ENCODE results near the gene F5. TPM values are rescaled to one million over a fixed set of nuclear protein-coding genes. Genes with fewer than 3 reads are reported as not detected.

The F5 gene
- total RNA-seq (1 to 10 TPM in 1 of 2 donors, under 1 TPM in 1; 0.48 to 1.4 TPM), polyA plus RNA-seq (1 to 10 TPM; 1.0 to 3.5 TPM)
- long read RNA-seq, donor 1, partial matches to known transcripts, result 1 of 1 reads
- long read RNA-seq, donor 1, other reads (novel, unspliced or antisense), result 0 of 1 reads
- long read RNA-seq, donor 2, result 0 reads

DNA sequence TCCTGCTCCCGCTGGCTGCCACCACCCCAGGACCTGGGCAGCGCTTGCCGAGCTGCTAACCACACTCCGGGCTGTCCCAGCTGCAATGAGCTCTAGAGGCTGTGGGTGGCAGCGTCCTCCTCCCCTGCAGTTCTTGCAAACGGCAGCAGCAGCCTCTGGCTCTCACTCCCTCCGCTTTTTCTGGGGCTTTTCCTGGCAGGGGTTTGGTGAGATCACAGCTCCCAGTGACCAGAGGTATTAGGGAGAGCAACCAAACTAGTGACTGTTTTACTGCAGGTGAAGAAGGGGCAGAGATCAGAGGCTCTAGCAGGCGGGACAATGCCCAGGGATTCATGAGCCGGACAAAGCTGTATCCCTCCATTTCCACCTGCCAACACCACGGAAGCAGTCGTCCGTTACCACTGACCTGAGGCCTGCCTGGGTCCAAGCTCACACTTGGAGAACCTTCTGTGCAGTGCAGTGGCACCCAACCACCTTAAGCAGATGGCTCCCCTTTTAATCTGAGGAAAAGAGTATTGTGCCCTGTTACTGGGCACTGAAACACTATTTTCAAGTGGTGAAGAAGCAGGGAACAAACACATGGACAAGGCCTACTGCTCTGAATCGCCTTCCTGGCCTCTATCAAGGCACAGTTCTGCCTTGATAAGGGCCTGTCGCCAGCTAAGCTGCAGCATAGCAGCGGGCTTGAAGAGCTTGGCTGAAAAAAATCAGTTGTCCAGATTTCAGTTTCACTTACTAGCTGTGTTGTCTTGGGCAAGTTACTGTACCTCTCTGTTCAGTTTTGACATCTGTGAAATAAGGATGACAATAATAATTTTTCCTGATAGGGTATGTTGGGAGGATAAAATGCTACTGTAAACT lies at the start of gene F5:
TSS of gene F5 (minus strand) at position 87 of the 861 bp plus-strand sequence. CDS start 95 bp downstream, outside the sequence.
- DNase-seq, result peak; percentile 76 to 85
- Histone ChIP-seq H3K9me3 (ENCODE audit: control insufficient read depth, low read length) (peaks cover 1% of the 10 kb centered on the region), H3K4me1 (ENCODE audit: control insufficient read depth in 1 of 2, insufficient read depth in 2 of 2, low read length in 2 of 2) (no peaks in the 10 kb centered on the region), H3K36me3 (ENCODE audit: control insufficient read depth in 1 of 2, insufficient read depth in 2 of 2, low read length in 1 of 2) (no peaks in the 10 kb centered on the region), H3K27ac (ENCODE audit: low read depth in 1 of 2, low read length in 2 of 2) (no peak within 1 kb of the TSS), H3K27me3 (ENCODE audit: control insufficient read depth in 1 of 2, insufficient read depth in 2 of 2, low read length in 1 of 2) (no peaks in the 10 kb centered on the region), H3K4me3 (ENCODE audit: low read length in 2 of 2) (no peak within 1 kb of the TSS)
- ATAC-seq (ENCODE audit: low FRiP score), result peak; percentile 90
- 22 to 24% methylated on average over 15 of the region's 15 CpGs for WGBS, 2 donors
- intact Hi-C loops (cut with DNase I), result no loop called here

- Histone ChIP-seq H3K36me3 (ENCODE audit: control insufficient read depth in 1 of 2, insufficient read depth in 2 of 2, low read length in 1 of 2) (no peaks in the 10 kb centered on the region), H3K4me1 (ENCODE audit: control insufficient read depth in 1 of 2, insufficient read depth in 2 of 2, low read length in 2 of 2) (no peaks in the 10 kb centered on the region), H3K9me3 (ENCODE audit: control insufficient read depth, low read length) (peaks cover 8% of the 10 kb centered on the region), H3K27ac (ENCODE audit: low read depth in 1 of 2, low read length in 2 of 2) (no peak overlapping the region), H3K27me3 (ENCODE audit: control insufficient read depth in 1 of 2, insufficient read depth in 2 of 2, low read length in 1 of 2) (no peaks in the 10 kb centered on the region), H3K4me3 (ENCODE audit: low read length in 2 of 2) (no peak overlapping the region)
- no peak for DNase-seq
- ATAC-seq (ENCODE audit: low FRiP score), result no peak
- 56 to 67% methylated on average over 1 of the region's 1 CpG for WGBS, 2 donors
- intact Hi-C loops (cut with DNase I), result no loop called here
These were observed 48.6 kb upstream of the F5 start for GRCh38 chr1:169634877-169635276.

GRCh38 chr1:169634145-169634544 lies 47.9 kb upstream of the F5 start:
- 81 to 91% methylated on average over 1 of the region's 1 CpG for WGBS, 2 donors
- Histone ChIP-seq H3K27ac (ENCODE audit: low read depth in 1 of 2, low read length in 2 of 2) (no peak overlapping the region), H3K27me3 (ENCODE audit: control insufficient read depth in 1 of 2, insufficient read depth in 2 of 2, low read length in 1 of 2) (no peaks in the 10 kb centered on the region), H3K4me1 (ENCODE audit: control insufficient read depth in 1 of 2, insufficient read depth in 2 of 2, low read length in 2 of 2) (no peaks in the 10 kb centered on the region), H3K36me3 (ENCODE audit: control insufficient read depth in 1 of 2, insufficient read depth in 2 of 2, low read length in 1 of 2) (no peaks in the 10 kb centered on the region), H3K9me3 (ENCODE audit: control insufficient read depth, low read length) (peaks cover 8% of the 10 kb centered on the region), H3K4me3 (ENCODE audit: low read length in 2 of 2) (no peak overlapping the region)
- ATAC-seq (ENCODE audit: low FRiP score) (no peak), DNase-seq (no peak)
- intact Hi-C loops (cut with DNase I), result no loop called here

GRCh38 chr1:169631249-169631648 lies 45.0 kb upstream of the F5 start:
- intact Hi-C loops (cut with DNase I), result no loop called here
- Histone ChIP-seq H3K27ac (ENCODE audit: low read depth in 1 of 2, low read length in 2 of 2) (no peak overlapping the region), H3K4me3 (ENCODE audit: low read length in 2 of 2) (no peak overlapping the region), H3K36me3 (ENCODE audit: control insufficient read depth in 1 of 2, insufficient read depth in 2 of 2, low read length in 1 of 2) (no peaks in the 10 kb centered on the region), H3K4me1 (ENCODE audit: control insufficient read depth in 1 of 2, insufficient read depth in 2 of 2, low read length in 2 of 2) (no peaks in the 10 kb centered on the region), H3K9me3 (ENCODE audit: control insufficient read depth, low read length) (peaks cover 8% of the 10 kb centered on the region), H3K27me3 (ENCODE audit: control insufficient read depth in 1 of 2, insufficient read depth in 2 of 2, low read length in 1 of 2) (no peaks in the 10 kb centered on the region)
- DNase-seq (no peak), ATAC-seq (ENCODE audit: low FRiP score) (no peak)
- 68 to 75% methylated on average over 3 of the region's 3 CpGs for WGBS, 2 donors

DNA sequence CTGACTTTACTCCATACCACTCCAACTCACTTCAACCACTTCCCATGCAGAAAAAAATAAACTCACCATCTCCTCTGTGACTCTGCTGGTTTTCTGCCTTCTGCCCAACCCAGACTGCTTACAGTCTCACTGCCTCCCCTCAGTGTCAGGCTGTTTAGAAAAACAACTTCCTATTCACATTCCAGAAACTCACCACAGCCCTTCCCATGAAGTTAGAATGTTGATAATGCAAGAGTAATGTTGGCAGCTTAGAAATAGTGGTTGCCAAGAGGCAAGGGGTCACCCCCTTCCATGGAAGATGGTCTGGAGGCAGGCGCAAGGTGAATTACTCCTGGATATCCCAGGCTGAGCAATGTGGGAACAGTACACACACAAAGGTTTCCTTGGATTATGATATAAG lies 43.7 kb upstream of the F5 start, which contains the start of gene SELP:
TSS of gene SELP (minus strand) at position 119 of the 400 bp plus-strand sequence. CDS start at position 69, 50 bp downstream.
- 36 to 38% methylated on average over 1 of the region's 1 CpG for WGBS, 2 donors
- Histone ChIP-seq H3K36me3 (ENCODE audit: control insufficient read depth in 1 of 2, insufficient read depth in 2 of 2, low read length in 1 of 2) (no peaks in the 10 kb centered on the region), H3K27me3 (ENCODE audit: control insufficient read depth in 1 of 2, insufficient read depth in 2 of 2, low read length in 1 of 2) (no peaks in the 10 kb centered on the region), H3K4me3 (ENCODE audit: low read length in 2 of 2) (no peak within 1 kb of the TSS), H3K9me3 (ENCODE audit: control insufficient read depth, low read length) (peaks cover 8% of the 10 kb centered on the region), H3K4me1 (ENCODE audit: control insufficient read depth in 1 of 2, insufficient read depth in 2 of 2, low read length in 2 of 2) (no peaks in the 10 kb centered on the region), H3K27ac (ENCODE audit: low read depth in 1 of 2, low read length in 2 of 2) (no peak within 1 kb of the TSS)
- no peak for DNase-seq
- ATAC-seq (ENCODE audit: low FRiP score), result no peak
- intact Hi-C loops (cut with DNase I), result no loop called here

DNA sequence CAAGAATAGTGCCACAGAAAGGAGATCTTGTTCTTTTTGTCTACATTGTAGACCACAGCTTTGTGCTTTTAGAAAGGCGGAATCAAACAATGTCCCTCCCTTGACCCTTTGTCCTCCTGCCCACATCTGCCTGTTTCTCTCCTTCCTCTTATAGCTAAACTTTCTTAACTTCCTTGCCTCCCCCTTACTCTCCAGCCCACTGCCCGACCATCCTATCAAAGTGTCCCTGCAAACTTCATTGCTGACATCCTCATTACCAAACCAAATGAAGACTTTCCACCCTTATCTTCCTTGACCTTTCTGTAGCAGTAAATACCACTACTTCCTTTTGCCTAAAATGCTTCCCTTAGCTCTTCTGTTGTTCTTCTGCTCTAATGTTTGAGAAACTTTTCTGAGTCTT lies 38.6 kb upstream of the F5 start:
- Histone ChIP-seq H3K36me3 (ENCODE audit: control insufficient read depth in 1 of 2, insufficient read depth in 2 of 2, low read length in 1 of 2) (no peaks in the 10 kb centered on the region), H3K4me3 (ENCODE audit: low read length in 2 of 2) (no peak overlapping the region), H3K9me3 (ENCODE audit: control insufficient read depth, low read length) (no peaks in the 10 kb centered on the region), H3K27ac (ENCODE audit: low read depth in 1 of 2, low read length in 2 of 2) (no peak overlapping the region), H3K4me1 (ENCODE audit: control insufficient read depth in 1 of 2, insufficient read depth in 2 of 2, low read length in 2 of 2) (no peaks in the 10 kb centered on the region), H3K27me3 (ENCODE audit: control insufficient read depth in 1 of 2, insufficient read depth in 2 of 2, low read length in 1 of 2) (no peaks in the 10 kb centered on the region)
- intact Hi-C loops (cut with DNase I), result no loop called here
- no peak for DNase-seq
- no peak for ATAC-seq (ENCODE audit: low FRiP score)
- WGBS, 2 donors, result 65 to 67% methylated on average over 2 of the region's 2 CpGs

GRCh38 chr1:169624122-169624521 lies 37.8 kb upstream of the F5 start:
- H3K4me3 ChIP-seq (ENCODE audit: low read length in 2 of 2), result no peak overlapping the region
- no peak for ATAC-seq (ENCODE audit: low FRiP score)
- intact Hi-C loops (cut with DNase I), result no loop called here
- DNase-seq, result no peak
- H3K36me3 ChIP-seq (ENCODE audit: control insufficient read depth in 1 of 2, insufficient read depth in 2 of 2, low read length in 1 of 2), result no peaks in the 10 kb centered on the region
- no peak overlapping the region for H3K27ac ChIP-seq (ENCODE audit: low read depth in 1 of 2, low read length in 2 of 2)
- H3K27me3 ChIP-seq (ENCODE audit: control insufficient read depth in 1 of 2, insufficient read depth in 2 of 2, low read length in 1 of 2), result no peaks in the 10 kb centered on the region
- H3K9me3 ChIP-seq (ENCODE audit: control insufficient read depth, low read length), result no peaks in the 10 kb centered on the region
- no peaks in the 10 kb centered on the region for H3K4me1 ChIP-seq (ENCODE audit: control insufficient read depth in 1 of 2, insufficient read depth in 2 of 2, low read length in 2 of 2)

DNA sequence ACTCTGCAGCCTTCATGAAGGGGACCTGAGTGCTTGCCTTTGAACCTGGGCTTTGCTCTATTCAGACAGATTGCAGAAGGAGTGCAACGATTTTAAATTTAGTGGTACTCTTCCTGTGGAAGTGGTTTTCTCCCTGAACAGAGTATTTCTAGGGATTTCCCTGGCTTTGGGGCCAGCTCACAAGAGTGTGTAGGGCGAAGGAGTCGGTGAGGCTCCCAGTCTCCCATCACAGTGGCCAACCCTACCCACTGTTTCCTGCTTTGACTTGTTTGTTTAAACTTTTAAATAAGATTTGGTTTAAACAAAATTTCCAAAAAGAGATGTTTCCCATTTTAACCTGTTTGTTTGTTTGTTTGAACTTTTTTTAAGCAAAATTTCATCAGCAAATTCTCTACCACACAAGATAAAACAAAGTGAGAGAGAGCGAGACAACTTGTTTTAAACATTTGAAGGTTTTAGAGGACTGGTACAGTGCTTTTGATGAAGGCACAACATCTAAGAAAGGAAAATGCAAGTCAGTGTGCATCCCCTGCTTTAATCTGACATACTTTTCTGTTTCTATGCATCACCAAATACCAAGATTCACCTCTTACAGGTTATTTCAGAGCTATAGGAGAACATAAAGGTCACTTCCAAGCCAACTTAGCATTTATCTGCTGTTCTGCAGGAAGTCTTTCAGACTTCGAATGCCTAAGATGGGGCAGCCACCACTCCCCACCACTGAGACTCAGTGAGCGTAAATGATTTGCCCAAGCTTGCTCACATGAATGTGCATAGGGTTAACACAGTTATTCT lies 37.0 kb upstream of the F5 start:
- DNase-seq (no peak), ATAC-seq (ENCODE audit: low FRiP score) (no peak)
- WGBS, 2 donors, result 80 to 87% methylated on average over 6 of the region's 6 CpGs
- no peak overlapping the region for H3K27ac ChIP-seq (ENCODE audit: low read depth in 1 of 2, low read length in 2 of 2)
- no peaks in the 10 kb centered on the region for H3K9me3 ChIP-seq (ENCODE audit: control insufficient read depth, low read length)
- H3K36me3 ChIP-seq (ENCODE audit: control insufficient read depth in 1 of 2, insufficient read depth in 2 of 2, low read length in 1 of 2), result no peaks in the 10 kb centered on the region
- intact Hi-C loops (cut with DNase I), result no loop called here
- H3K4me3 ChIP-seq (ENCODE audit: low read length in 2 of 2), result no peak overlapping the region
- H3K4me1 ChIP-seq (ENCODE audit: control insufficient read depth in 1 of 2, insufficient read depth in 2 of 2, low read length in 2 of 2), result no peaks in the 10 kb centered on the region
- no peaks in the 10 kb centered on the region for H3K27me3 ChIP-seq (ENCODE audit: control insufficient read depth in 1 of 2, insufficient read depth in 2 of 2, low read length in 1 of 2)
